ENCODE results near the gene DOCK8. TPM values are rescaled to one million over a fixed set of nuclear protein-coding genes. Genes with fewer than 3 reads are reported as not detected.

DOCK8 gene
- total RNA-seq, 6 experiments from 2014 or later = 5.8 to 20.5 (median 9.5) TPM

GRCh38 chr9:398085-398484, 183.4 kb downstream of the DOCK8 start:
- intact Hi-C loops (cut with DNase I) = no loop called here

GRCh38 chr9:401223-401622, 186.6 kb downstream of the DOCK8 start:
- DNase-seq = no peak
- H3K27ac ChIP-seq = no peak overlapping the region
- no peak for TF ChIP-seq POLR2A (IDR thresholded peaks at IDR 0.05)
- TF ChIP-seq CTCF (IDR thresholded peaks at IDR 0.05) = no peak
- H3K36me3 ChIP-seq = peaks cover 0 to 6% (median 1%) of the 10 kb centered on the region in 4 donors
- no peaks in the 10 kb centered on the region for H3K4me1 ChIP-seq
- H3K9me3 ChIP-seq = no peaks in the 10 kb centered on the region
- WGBS (ENCODE audit: insufficient coverage, low coverage, low lambda C conversion rate, missing lambda C conversion rate) = 53% methylated on average over 3 of the region's 3 CpGs
- H3K27me3 ChIP-seq = peaks cover 0 to 3% of the 10 kb centered on the region in 2 donors
- intact Hi-C loops (cut with DNase I) = no loop called here
- peak in 1 of 4 donors; percentile 47 for ATAC-seq
- H3K4me3 ChIP-seq = no peak overlapping the region

More at GRCh38 chr9:398085-398484, 183.4 kb downstream of the DOCK8 start:
- TF ChIP-seq POLR2A (IDR thresholded peaks at IDR 0.05) (no peak), CTCF (IDR thresholded peaks at IDR 0.05) (no peak)
- Histone ChIP-seq H3K27ac (no peak overlapping the region), H3K27me3 (peaks cover 0 to 3% of the 10 kb centered on the region in 2 donors), H3K4me3 (no peak overlapping the region), H3K36me3 (peaks cover 0 to 6% (median 1%) of the 10 kb centered on the region in 4 donors), H3K9me3 (no peaks in the 10 kb centered on the region), H3K4me1 (no peaks in the 10 kb centered on the region)
- WGBS (ENCODE audit: insufficient coverage, low coverage, low lambda C conversion rate, missing lambda C conversion rate) = 80% methylated on average over 5 of the region's 5 CpGs
- no peak for DNase-seq
- no peak for ATAC-seq

- peaks cover 0 to 6% (median 0%) of the 10 kb centered on the region in 4 donors for H3K36me3 ChIP-seq
- WGBS (ENCODE audit: insufficient coverage, low coverage, low lambda C conversion rate, missing lambda C conversion rate) = 87% methylated on average over 3 of the region's 3 CpGs
- no peak overlapping the region for H3K27ac ChIP-seq
- intact Hi-C loops (cut with DNase I) = no loop called here
- H3K4me1 ChIP-seq = no peaks in the 10 kb centered on the region
- H3K4me3 ChIP-seq = no peak overlapping the region
- no peak for ATAC-seq
- no peaks in the 10 kb centered on the region for H3K9me3 ChIP-seq
- TF ChIP-seq CTCF (IDR thresholded peaks at IDR 0.05) = no peak
- TF ChIP-seq POLR2A (IDR thresholded peaks at IDR 0.05) = no peak
- no peak for DNase-seq
- H3K27me3 ChIP-seq = peaks cover 0 to 3% of the 10 kb centered on the region in 2 donors
Observed at GRCh38 chr9:404234-404633, 189.6 kb downstream of the DOCK8 start.

GRCh38 chr9:405341-405740, 190.7 kb downstream of the DOCK8 start:
- no peaks in the 10 kb centered on the region for H3K9me3 ChIP-seq
- intact Hi-C loops (cut with DNase I) = no loop called here
- H3K36me3 ChIP-seq = peaks cover 0 to 6% (median 0%) of the 10 kb centered on the region in 4 donors
- no peak for TF ChIP-seq POLR2A (IDR thresholded peaks at IDR 0.05)
- no peak for TF ChIP-seq CTCF (IDR thresholded peaks at IDR 0.05)
- no peak for ATAC-seq
- H3K4me1 ChIP-seq = no peaks in the 10 kb centered on the region
- H3K4me3 ChIP-seq = no peak overlapping the region
- H3K27me3 ChIP-seq = peaks cover 0 to 3% of the 10 kb centered on the region in 2 donors
- no peak for DNase-seq
- no peak overlapping the region for H3K27ac ChIP-seq
- WGBS (ENCODE audit: insufficient coverage, low coverage, low lambda C conversion rate, missing lambda C conversion rate) = 44% methylated on average over 1 of the region's 1 CpG
